Activated effector memory CD4-positive, alpha-beta T cell treated with Interleukin-2 at 50 U/mL for 16 hours (primary cell): Measurements from ENCODE around the gene TMEM17.

Source experiments
- DNase-seq: peaks from one replicate; pipeline ENCODE4 v3.0.0-alpha.2; 2020

The TMEM17 gene

GRCh38 chr2:62506421-62506750 is 391 bp upstream of the TMEM17 start:
- DNase-seq: no peak

GRCh38 chr2:62505109-62505749 is 766 bp downstream of the TMEM17 start:
- no peak for DNase-seq

DNA sequence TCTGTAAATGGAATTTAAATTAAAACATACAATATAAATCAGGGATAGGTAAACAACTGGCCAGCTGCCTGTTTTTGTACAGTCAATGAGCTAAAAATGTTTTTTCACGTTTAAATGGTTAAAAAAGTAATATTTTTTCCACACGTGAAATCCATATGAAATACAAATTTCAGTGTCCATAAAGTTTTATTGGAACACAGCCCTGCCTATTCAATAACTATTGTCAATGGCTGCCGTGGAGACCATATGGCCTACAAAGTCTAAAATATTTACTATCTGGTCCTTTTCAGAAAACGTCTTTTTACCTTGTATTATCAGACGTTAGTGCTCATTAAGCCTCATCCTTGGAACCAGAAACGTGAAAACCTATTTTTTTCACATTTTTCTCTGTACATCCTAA is 1.3 kb downstream of the TMEM17 start:
- no peak for DNase-seq

GRCh38 chr2:62501794-62502500 is 4.0 kb downstream of the TMEM17 start:
- no peak for DNase-seq

DNA sequence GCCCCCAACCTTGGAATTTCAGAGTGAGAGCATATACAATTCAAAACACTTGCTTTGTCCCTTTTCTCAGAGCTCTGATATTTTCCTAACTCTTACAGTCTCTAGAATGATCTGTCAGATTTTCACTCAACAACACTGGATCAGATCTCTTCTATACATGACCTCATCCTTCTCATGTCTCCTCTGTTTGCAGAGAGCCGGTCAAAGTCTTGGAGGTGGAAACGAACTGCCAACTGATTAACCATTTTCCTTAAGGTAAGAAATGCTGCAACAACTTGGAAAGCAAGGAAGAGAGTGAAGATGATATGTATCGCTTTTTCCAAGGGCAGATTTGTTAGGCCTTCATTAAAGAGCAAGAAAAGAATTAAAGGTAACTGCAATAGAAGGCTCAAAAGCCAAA is 4.9 kb downstream of the TMEM17 start:
- no peak for DNase-seq

DNA sequence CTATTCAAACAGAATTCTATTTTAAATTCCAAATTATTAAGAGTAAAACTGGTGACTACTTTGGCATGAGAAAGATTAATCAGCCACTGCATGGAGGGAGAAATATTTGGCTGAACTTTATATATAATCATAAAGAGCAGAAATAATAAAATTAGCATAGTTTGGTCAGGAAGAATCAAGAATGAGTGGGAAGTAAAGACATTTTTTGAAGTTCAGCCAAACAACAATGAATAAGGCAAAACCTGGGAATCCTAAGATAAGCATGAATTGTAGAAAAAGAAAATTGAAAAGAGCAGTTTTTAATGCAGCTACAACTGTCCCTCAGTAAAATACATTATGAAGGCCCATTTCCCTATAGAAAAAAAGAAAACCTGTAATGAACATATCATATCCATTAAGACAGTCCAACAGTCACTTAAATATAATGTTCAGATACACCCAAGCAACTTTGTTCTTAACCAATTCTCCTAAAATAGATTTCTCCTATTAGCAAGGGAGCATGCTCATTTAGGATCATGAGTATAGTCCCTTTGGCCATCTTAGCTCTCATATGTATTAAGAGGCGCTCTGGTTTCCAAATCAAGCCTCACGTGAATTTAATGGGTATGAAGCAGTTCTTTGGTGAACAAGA is 6.5 kb downstream of the TMEM17 start:
- no peak for DNase-seq

DNA sequence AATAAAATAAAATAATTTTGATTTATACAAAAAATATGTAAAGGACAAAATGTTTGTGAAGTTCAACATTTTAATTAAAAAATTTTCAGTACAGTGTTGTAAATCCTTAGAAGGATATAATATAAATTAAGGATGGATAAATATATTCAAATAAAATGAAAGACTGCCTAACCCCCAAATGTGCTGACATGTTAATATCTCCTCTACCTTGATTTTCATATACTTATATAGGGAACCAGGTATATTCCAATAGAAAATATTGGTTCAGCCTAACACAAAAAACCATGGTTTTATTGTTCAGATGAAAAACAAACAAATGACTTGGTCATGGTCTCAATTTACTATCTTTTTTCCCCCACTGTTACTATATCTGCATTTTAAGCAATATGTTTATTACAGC is 7.3 kb downstream of the TMEM17 start:
- no peak for DNase-seq

DNA sequence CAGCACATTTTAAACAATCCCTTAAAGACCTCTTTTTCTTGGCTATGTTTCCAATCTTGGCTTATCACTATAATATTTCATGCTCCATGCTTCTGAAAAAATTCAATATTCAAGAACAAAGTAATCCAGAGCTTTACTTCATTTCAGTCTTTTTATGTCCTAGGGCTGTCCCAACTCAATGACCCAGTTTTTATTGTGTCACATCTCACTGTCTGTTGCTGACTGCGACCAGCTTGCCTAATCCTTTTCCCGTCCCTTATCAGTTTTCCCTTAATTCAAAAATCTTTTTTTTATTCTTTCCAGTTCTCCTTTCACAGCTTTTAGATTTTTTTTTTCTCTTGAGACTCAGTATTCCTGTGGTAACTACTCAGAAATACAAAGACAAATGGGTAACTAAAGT is 10.2 kb downstream of the TMEM17 start:
- no peak for DNase-seq

DNA sequence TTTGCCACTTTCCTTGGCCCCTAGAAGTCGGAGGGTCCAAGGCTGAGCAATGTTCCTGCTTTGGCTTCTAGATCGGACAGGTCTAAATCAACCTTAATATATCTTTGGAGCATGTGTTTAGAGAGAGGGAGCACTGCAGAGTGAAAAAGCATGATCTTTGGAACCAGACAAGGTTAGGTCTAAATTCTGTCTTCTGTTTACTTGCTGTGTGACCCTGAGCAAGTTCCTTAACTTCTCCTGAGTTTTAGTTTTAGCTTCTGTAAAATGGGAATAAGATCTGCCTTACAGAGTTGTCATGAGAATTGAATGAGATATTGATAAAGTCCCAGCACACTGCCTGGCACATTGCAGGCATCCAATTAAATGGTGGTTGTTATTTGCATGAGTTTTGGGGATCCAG is 13.9 kb downstream of the TMEM17 start:
- DNase-seq: no peak

GRCh38 chr2:62489702-62490101 is 16.3 kb downstream of the TMEM17 start:
- DNase-seq: no peak

DNA sequence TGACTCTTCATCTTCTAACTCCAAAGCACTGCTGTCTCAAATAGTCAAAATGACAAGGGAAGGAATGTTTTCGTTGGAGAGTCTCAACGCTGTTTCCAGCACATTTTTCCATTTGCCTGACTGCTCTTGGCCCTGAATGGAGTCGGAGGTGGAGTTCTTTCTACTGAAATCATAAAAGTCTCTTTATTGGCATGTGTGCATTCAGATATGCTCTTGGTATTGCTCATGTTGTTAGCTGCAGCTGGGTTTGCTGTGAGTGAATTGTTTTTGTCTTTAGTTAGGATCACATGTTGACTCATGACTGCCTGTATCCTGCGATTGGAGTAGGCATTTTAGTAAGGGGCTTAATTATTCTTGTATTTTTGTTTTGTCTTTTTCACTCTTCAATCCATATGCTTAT is 16.8 kb downstream of the TMEM17 start:
- DNase-seq: no peak

GRCh38 chr2:62486439-62486765 is 19.6 kb downstream of the TMEM17 start:
- no peak for DNase-seq

DNA sequence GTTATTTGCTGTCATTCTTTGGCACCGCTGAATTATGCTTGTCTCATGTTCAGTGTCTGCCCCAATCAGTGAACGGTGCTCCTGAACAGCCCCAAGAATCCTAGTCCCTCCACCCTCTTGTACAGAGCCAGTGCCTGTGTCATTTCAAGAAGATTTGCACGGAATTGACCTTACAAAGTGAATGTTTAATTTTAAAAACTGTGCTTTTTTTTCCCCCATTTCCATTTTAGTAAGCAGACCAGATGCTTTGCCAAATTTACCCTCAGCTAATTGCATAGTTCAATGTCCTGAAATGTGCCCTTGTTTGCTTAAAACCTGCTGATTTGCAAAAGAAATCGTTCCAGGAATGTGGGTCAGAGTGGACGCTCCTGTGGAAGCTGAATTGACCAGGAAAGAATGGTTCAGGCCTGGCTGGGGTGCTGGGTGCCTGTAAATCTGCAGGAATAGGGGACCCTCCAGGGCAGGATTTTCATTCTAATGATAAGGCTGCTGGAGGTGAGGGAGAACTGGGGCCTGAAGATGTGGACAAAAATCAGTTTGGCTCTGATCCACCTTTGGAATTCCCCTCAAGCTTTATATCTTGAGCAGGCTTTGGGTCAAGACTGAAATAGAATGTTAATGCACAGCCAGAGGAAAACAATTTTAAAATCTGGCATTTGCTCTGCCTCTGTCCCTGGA is 20.1 kb downstream of the TMEM17 start:
- no peak for DNase-seq

DNA sequence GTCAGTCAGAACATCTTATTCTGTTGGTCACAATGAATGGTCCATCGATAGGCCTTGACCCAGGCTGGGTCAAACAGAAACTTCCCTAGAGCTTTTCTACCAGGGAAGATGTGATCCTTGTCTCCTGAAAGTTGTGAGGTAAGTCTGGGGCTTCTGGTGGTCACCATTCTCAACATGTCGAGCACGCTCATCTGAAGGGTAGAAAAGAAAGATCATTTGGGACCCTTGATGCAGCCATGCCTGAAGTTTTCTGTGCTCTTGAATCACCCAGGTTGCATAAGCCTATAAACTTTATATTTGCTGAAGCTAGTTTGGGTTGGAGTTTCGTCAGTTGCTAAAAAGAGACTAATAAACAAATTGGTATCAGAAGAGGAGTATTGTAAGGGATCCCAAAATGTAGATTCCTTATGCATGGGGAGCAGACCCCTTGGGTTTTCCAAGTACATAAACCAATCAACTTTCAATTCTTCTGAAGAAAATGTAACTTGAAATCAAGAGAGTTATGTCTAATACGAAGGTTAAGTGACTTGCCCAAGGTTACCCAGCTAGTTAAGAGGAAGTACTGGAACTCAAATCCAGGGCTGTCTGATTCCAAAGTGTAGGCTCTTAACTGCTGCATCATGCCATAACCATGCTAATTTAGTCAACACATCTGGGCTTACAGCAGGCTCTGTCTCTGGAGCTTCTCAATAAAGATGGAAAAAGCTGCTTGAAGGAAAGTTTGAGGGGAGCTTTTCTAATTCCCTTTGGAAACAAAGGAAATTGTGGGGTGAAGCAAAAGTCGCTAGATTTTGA is 23.2 kb downstream of the TMEM17 start:
- DNase-seq: no peak

DNA sequence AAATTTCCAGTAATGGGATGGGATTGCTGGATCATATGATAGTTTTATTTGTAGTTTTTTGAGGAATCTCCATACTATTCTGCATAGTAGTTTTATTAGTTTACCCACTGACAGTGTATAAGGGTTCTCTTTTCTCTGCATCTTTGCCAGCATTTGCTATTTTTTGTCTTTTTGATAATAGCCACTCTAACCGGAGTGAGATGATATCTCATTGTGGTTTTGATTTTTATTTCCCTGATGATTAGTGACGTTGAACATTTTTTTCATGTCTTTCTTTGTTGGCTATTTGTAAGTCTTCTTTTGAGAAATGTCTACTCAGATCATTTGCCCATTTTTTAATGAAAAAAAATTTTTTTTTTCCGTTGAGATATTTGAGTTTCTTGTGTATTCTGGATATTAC is 26.1 kb downstream of the TMEM17 start:
- no peak for DNase-seq

DNA sequence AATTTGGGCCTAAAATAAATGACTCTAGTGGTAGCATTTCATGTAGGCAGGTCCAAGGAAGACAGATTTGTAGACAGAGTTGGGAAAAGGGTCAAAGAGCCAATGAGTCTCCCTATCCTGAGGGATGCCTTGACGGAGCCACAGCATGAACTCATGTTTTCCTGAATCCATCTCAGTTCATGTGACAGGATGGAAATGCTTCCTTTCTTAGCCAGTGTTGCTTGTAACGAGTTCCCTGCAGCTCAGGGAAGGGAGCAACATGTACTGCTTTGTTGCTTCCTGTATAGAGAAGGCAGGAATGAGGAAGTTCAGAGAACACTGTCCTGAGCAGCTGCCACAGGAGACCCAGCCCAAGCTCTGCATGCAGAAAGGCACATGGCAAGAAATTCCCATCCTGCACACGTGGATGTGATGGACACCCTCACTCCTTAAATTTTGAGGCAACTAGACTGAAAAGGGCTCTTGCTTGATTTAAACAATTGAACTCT is 27.9 kb downstream of the TMEM17 start:
- DNase-seq: no peak

DNA sequence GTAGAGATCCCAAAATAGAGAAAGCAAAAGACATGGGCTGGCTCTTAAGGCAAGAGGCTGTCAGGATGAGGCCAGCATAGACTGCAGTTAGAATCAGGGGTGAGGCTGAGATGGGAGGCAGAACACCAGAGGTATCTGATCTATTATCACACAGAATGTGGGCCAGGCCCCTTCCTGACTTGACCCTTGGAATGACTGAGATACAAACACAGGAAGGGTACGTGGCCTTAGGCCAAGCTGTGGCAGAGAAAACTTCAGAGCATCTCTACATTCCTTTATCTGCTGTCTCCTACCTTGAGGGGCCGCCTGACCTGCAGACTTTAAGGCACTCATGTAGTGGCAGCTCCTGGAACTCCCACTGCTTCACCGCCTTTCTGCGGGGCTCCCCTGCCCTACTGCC is 28.4 kb downstream of the TMEM17 start:
- DNase-seq: no peak

- no peak for DNase-seq
Measured at GRCh38 chr2:62475172-62476011, 30.6 kb downstream of the TMEM17 start.

DNA sequence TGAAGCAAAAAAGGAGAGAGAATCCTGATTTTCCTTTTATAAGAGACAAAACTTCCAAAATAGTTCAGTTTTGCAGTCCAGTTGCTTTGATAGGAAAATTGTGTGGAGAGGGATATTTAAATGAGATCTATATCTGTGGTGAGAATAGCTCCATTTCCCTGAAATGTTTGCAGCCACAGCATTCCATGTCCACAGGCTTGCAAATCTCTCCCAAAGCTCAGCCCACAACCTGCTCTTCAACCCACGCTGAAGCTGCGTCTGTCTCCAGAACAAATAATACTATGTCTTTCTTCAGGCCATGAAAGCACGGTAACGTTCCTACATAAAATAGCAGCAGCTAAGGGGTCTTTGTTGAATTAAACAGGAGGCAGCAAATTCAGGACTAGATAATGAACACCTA is 31.8 kb downstream of the TMEM17 start:
- DNase-seq: no peak

DNA sequence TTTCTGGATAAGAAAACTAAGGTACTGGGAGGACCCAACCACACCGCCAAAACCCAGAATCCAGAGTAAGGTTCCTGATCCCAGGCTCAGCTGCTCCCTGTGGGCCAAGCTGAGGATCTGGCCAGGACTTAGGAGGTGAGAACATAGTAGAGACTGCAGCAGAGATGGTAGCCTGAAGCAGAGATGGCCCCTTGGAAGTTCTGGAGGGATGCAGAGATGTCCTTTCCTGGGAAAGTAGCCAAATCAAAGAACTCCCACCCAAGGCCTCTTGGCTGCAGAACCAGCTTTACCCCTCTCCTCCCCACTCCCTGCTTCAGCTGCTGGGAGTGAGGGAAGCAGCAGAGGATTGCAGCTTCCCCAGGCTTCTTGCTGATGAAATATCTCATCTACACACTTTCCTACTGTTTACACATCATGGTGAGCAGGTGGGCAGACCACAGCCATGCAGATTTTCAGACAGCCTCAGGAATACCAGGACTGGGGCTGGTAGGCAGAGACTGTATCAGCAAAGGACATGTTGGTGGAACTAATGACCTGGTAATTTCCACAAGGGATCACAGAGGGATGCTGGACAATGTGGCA is 32.7 kb downstream of the TMEM17 start:
- DNase-seq: no peak

DNA sequence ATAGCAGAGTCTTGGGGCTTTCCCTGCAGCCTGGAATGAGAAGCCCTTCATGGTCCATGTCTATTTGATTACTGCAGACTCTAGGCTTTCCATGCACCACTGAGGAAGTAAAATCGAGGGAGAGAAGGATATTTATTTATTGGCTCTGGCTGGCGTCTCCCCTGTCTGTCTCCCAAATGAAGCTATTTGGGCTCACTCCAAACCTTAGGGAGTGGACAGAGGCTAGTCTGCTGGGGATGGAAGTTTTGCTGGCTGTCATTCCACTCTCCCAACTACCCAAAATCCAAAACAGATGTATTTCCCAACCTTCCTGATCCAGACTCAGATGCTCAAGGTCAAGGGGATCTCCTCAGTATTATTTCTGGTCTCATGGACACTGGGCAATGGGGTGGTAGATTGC is 33.7 kb downstream of the TMEM17 start:
- DNase-seq: no peak

DNA sequence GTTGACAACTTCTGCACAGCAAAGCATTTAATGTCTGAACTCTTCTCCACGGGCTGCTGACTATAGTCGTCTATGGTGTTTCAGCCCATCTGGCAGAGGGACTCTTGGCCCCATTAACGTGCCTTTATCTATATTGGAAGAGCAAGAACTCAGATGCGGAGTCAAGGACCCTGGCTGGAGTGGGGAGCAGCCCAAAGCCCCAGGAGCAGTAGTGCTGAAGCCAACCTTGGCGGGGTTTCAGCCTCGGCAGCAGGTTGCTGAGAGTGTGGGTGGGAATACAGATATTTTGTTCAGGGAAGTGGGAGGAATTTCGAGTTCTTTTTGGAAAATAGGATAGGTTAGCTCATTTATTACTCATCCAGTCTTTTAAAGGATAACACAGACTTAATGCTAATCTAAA is 34.2 kb downstream of the TMEM17 start:
- DNase-seq: no peak
